RWPE1 (cell line): ENCODE data around the gene ESF1.
A peak's percentile ranks its signal among the peaks of the same experiment; 100 is the strongest.

ENCODE experiments used
- CTCF ChIA-PET: fragments of 350-600 bp; sonication (Branson Sonifier 250); formaldehyde crosslinking; extraction: SDS; loops from one replicate; lab custom pipeline; 2021; lab: Yijun Ruan, JAX
- POLR2A ChIA-PET: fragments of 400-600 bp; formaldehyde crosslinking; extraction: SDS; loops from one replicate; lab custom pipeline; 2020; ENCODE audit warnings: antibody characterized with exemption; ENCODE audit not compliant: low non-redundant PET; lab: Yijun Ruan, JAX
- DNase-seq: peaks from one replicate; pipeline ENCODE4 v3.0.0; 2012; ENCODE audit warnings: low spot score
- H3K27ac ChIP-seq: fragments of 450-650 bp; 2 replicates; pipeline ENCODE4 v1.5.1; 2017
- TF ChIP-seq, protein P1 (sequence below): fragments of 450-650 bp; conservative IDR thresholded peaks from 2 replicates; pipeline ENCODE4 v1.5.1; 2017; ENCODE audit warnings: low read depth, mild to moderate bottlenecking

ESF1 gene

GRCh38 chr20:13809855-13810254 lies 25.1 kb upstream of the ESF1 start:
- H3K27ac ChIP-seq = no peak overlapping the region
- ChIA-PET CTCF (no interaction called here), POLR2A (no interaction called here)
- TF ChIP-seq, protein P1, sequence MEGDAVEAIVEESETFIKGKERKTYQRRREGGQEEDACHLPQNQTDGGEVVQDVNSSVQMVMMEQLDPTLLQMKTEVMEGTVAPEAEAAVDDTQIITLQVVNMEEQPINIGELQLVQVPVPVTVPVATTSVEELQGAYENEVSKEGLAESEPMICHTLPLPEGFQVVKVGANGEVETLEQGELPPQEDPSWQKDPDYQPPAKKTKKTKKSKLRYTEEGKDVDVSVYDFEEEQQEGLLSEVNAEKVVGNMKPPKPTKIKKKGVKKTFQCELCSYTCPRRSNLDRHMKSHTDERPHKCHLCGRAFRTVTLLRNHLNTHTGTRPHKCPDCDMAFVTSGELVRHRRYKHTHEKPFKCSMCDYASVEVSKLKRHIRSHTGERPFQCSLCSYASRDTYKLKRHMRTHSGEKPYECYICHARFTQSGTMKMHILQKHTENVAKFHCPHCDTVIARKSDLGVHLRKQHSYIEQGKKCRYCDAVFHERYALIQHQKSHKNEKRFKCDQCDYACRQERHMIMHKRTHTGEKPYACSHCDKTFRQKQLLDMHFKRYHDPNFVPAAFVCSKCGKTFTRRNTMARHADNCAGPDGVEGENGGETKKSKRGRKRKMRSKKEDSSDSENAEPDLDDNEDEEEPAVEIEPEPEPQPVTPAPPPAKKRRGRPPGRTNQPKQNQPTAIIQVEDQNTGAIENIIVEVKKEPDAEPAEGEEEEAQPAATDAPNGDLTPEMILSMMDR = no peak
- DNase-seq = no peak

DNA sequence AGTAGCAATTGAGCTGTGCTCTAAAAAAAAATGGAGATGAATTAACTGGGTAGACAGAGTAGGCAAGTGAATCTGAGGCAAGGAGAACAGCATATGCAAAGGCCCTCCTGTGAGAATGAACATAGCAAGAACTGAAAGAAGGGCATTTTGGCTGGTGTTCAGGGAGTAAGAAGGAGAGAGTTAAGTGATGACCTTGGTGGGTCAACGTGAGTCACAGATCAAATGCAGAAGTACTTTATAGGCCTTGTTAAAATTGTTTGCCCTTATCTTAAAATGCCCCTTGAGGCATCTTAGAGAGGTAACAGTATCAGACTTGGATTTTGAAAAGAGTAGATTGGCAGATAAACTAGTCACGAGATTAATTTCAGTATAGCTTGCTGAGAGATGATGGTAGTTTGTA lies 24.7 kb upstream of the ESF1 start:
- no peak overlapping the region for H3K27ac ChIP-seq
- TF ChIP-seq, protein P1 = no peak
- no peak for DNase-seq
- POLR2A ChIA-PET = no interaction called here
- CTCF ChIA-PET = no interaction called here

GRCh38 chr20:13800728-13801134 lies 16.0 kb upstream of the ESF1 start:
- ChIA-PET CTCF (interaction anchor here (0.7 kb wide), 1 partner anchor 57 kb away, joined by 3 read pairs; no protein-coding TSS in a partner anchor), POLR2A (no interaction called here)
- peak overlapping the region; percentile 78 for H3K27ac ChIP-seq
- TF ChIP-seq, protein P1 = no peak
- DNase-seq = peak; percentile 92

DNA sequence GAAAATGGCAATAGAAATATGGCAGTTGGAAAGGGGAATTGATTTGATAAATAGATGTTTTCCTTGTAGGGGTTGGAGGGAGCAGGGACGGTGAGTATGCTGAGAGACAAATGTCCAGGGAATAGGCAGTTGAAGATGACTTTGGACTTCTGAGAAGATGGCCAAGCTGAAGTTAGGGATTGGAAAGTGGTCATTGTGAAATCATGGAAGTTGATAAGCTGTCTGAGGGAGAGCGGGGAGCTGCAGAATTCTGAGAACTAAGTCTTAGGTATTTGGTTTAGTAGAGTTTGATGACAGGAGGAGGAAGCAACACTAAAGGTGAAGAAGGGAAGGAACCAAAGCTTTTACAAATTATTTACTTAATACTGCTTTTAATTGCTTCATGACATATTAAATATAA lies 15.3 kb upstream of the ESF1 start:
- H3K27ac ChIP-seq = peak overlapping the region; percentile 78
- CTCF ChIA-PET = no interaction called here
- TF ChIP-seq, protein P1 = no peak
- no peak for DNase-seq
- POLR2A ChIA-PET = no interaction called here

- DNase-seq = no peak
- H3K27ac ChIP-seq = peak overlapping the region; percentile 78
- POLR2A ChIA-PET = no interaction called here
- CTCF ChIA-PET = no interaction called here
- TF ChIP-seq, protein P1 = no peak
Observed at GRCh38 chr20:13799040-13799439, 14.3 kb upstream of the ESF1 start.

GRCh38 chr20:13794667-13795066 lies 9.9 kb upstream of the ESF1 start:
- ChIA-PET POLR2A (no interaction called here), CTCF (interaction anchor here (0.6 to 0.7 kb wide), 2 partner anchors 246 to 664 kb away, joined by 3 to 4 read pairs; no protein-coding TSS in a partner anchor)
- H3K27ac ChIP-seq = no peak overlapping the region
- TF ChIP-seq, protein P1 = no peak
- DNase-seq = no peak

DNA sequence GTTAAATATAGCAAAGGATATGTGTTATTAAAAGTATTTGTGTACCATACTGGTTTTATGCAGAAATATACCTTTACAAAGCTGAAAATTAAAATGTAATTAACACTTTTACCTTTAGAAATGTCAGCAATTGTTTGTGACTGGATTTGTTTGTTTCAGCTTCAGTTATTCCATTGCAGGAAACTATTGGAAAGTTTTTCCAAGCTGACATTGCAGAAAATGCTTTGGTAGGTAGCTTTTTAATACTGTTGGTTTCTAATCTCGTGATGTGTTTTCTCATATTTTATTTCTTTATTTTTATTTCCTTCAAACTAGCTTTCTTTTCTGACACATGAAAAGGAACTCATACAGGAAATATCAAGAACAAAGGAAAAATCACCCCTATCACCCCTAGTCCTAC lies 8.3 kb upstream of the ESF1 start:
- TF ChIP-seq, protein P1 = no peak
- CTCF ChIA-PET = interaction anchor here (0.9 kb wide), 1 partner anchor 27 kb away, joined by 3 read pairs; no protein-coding TSS in a partner anchor
- POLR2A ChIA-PET = no interaction called here
- H3K27ac ChIP-seq = no peak overlapping the region
- no peak for DNase-seq
